Glomerular endothelial cell (primary cell): ENCODE measurements around the gene ARHGAP42. TPM values are rescaled to one million over a fixed set of nuclear protein-coding genes. Genes with fewer than 3 reads are reported as not detected.

Experiments
- DNase-seq: peaks from one replicate; pipeline ENCODE4 v3.0.0-alpha.2; 2011; ENCODE audit warnings: low read depth, low spot score; ENCODE audit errors: extremely low read depth
- total RNA-seq: library from RNA; depleted of rRNA; stranded (reverse); fragments of >200 nt; gene quantifications from 2 replicates; pipeline ENCODE4 v1.2.3, GENCODE V29; 2015

ARHGAP42 gene
- total RNA-seq, 1 donor from 2014 or later, result 11.9 TPM

DNA sequence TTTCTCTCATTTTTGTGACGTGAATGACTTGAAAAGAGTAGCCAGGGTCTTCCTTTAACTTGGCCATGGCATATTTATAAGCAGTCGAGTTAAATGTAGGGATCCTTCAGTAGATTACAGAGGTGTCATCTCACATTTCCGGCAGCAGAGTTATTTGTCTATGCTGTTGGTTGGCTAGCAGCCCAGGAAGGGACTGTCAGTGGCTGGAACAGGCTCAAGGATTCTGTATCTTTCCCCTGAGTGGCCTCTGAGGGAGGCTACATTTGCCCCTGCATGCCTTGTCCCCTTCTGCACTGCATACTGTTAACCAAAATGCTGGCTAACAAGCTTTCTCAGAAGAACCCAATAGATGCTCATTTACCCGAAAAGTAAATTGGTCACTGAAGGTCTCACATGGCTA, 254.9 kb downstream of the ARHGAP42 start:
- DNase-seq, result no peak

DNA sequence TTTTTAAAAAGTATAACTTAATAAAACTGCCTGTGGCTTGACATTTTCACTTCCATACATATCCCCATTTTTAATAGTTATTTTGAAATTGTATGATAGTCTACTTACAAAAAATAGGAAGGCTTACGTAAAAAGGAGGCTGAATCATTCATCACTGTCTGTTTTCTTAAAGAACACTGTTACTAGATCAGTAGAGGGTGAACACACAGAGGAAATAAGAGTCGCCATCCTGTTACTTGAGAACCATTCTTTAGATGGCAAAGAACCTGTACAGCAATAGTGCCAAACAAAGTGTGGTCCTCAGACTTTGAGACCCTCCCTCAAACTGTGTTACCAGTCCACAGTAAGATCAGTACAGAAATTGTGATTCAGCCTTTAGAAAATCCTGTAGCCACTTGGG, 261.8 kb downstream of the ARHGAP42 start:
- no peak for DNase-seq

DNA sequence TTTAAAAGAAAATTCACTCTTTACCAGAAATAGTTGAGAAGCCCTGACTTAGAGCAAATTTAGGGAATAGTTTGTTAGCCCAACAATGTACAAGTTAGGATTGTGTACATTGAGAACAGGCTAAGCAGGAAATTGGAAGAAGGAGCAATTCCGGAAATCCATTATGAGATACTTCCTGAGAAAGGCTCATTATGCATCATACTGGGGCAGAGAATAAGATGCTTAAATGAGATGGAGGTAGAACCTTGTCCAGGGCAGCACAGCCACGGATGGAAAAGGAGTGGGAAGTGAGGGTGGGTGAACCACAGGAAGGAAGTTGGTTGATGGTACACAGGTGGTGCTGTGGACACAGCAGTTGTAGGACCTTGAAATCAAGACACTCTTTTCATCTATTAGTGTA, 262.4 kb downstream of the ARHGAP42 start:
- DNase-seq, result no peak

DNA sequence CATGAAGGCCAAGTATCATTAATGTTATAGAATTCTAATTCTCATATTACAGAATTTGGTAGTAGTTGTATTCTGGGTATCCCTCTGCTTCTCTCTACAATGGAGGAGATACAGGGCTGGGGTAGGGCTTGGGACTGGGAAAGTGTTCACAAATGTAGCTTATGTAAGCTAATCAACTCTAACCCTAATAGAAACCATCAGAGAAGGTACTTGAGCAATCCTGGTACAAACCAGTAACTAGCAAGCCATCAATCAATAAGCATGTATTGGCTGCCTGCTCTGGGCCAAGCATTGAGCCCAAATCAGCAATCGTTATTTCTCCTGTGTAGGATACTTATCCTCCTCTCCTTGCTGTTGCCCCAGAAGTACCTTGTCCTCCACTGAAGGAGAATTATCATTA, 268.2 kb downstream of the ARHGAP42 start:
- no peak for DNase-seq

DNA sequence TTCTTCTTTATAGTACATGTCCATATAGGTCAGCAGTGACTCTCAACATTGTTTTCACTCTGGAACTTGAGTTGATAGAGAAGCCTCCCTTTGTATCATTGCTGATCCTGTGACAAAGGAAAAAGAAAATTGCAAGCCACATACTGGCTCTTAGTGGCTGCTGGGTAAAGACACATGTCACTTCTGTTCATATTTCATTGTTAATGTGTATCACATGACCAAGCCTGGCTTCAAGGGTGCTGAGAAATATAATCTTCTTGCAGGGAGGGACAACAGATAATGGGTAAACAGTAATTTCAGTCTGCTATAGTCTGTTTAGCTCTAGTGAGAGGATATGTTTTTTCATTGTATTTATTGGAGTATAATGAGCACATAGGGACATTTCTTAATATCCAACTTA, 269.3 kb downstream of the ARHGAP42 start:
- DNase-seq, result no peak

DNA sequence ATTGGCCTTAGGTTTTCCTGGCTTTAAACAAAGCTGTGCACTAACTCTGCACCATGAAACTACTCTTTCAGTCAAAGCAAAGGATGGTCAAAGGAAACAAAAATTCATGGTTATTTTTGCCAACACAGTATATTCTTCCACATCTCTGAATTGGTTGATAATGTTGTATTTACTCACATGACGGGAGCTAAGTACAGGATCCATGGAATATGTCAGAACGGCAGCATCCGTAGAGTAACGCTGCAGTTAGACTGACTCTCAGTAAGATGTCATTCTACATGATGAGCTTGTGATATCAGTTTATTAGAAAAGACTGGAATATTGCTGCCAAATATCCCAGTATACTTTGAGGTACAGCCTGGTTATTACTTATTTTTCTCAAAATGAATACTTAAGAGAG, 270.4 kb downstream of the ARHGAP42 start:
- DNase-seq, result no peak

DNA sequence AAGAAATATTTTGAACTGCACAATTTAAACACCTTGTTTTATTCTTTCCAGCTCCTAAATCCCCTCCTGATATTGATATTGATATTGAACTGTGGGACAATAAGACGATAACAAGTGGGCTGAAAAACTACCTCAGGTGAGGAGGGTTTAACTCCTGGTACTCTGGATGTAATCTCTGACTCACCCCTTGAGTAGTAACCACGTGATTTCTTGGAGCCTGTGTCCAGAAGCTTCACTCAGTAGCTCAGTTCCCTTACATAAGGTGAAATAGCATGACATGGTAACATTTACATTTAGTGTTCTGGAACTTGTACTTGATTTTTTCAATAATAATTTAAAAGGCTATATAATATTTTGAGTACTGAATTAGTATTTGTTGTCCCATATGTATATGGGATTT, 274.5 kb downstream of the ARHGAP42 start:
- DNase-seq, result no peak

DNA sequence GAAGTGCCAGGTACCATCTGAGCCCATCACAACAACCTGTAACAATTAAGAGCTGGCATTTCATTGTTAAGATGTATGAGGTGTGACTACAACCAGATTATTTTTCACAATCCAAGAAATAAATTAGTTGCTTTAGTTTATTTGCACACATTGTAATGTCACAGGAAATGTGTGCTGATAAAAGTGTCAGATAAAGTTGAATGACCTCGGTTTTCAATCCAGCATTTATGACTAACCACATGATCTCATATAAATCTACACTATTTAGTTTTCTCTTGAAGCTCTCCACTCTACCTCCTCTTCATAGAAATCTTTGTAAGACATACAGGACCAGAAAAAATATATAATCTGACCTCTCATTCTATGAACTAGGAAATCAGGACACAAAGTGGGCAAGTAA, 276.3 kb downstream of the ARHGAP42 start:
- peak; percentile 58 for DNase-seq

DNA sequence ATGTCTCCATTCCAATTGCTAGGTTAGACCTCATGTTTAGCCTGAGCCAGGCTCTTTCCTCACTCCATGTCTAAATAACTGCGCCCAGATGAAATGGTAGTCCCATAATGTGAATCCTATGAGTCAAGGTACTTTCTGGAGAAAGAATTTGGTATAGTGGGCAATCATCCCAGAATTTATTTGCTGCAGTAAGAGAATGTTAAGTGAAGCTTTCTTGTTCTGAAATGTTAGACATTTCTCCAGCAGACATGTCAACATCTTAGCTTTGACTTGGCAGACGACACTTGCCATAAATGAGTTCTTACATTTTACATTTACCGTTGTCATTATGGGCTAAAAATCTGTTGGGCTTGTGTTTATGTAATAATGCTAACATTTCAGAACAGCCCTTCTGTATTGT, 277.3 kb downstream of the ARHGAP42 start:
- no peak for DNase-seq

DNA sequence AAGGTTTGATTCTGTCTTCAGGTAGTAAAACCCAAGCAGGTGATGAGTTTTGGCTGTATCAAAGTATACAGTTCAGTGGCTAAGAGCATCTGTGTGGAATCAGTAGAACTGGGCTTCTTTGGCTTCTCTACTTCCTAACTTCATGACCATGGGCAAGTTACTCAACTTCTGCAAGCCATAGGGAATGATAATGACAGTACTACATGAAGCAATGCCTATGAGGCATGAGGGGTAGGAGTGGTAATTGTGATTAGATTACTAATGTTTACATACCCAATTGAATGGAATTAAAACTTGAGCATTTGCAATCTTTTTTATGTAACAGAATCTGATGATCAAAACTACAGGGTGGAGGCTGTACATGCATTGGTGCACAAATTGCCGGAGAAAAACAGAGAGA, 278.3 kb downstream of the ARHGAP42 start:
- DNase-seq, result no peak

DNA sequence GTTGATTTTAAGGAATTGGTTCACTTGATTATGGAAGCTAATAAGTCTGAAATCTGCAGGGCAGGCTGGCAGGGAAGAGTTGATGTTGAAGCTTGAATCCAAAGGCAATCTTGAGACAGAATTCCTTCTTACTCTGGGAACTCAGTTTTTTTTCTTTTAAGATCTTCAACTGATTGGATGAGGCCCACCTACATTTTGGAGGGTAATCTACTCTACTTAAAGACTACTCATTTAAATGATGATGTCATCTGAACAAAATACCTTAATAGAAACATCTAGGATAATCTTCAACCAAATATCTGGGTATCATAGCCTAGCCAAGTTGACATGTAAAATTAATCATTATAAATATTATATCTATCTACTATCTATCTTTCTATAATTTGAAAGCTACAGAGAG, 279.3 kb downstream of the ARHGAP42 start:
- DNase-seq, result no peak

DNA sequence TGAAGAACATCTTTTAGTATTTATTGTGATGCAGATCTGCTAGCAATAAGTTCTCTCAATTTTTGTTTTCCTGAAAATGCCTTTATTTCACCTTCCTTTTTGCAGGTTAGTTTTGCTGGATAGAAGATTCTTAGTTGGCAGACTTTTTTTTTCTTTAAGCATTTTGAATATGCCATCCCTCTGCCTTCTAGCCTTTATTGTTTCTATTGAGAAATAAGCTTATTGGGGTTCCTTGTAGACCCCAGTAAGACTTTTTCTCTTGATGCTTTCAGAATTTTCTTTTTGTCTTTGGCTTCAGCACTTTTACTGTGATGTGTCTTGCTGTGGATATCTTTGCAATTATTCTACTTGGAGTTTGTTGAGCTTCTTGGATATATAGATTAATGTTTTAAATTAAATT, 281.9 kb downstream of the ARHGAP42 start:
- DNase-seq, result no peak

DNA sequence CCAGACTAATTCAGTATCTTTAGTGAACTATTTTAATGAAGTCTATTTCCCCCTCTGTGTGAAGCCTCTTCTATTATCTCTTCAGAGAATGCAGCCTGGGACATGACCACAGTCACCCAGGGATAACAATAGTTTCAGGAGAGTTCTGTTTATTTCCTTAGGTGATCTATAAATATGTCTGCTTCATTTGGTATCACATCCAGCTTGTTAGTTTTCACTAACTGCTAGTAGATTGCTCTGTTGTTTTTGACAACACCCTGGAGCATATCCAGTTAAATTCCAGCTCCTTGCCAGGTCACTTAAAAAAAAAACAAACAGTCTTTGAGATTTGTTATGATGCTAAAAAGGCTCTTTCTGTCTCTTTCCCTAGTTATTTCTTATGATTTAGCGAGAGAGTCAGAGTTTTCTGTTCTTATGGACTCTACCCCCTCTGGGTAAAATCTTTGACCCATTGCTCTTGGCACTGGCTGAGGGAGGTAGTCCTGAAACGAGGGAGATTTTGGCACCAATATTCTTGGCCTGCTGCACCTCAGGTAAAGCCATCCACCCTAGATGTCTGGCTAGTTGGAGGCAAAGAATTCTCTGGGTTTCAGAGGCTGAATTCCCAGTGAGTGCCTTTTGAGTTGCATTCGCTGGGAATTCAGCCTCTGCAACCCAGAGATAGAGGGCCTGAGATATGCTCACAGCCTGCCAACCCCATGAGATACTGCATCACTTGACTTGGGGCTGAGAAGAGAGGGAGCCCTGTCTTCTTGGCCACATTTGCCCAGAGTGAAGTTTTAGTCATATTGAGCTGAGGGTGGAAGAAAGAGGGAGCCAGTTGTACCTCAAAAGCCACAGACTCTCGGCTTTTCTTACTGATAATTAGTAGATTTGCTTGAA, 283.4 kb downstream of the ARHGAP42 start:
- no peak for DNase-seq

DNA sequence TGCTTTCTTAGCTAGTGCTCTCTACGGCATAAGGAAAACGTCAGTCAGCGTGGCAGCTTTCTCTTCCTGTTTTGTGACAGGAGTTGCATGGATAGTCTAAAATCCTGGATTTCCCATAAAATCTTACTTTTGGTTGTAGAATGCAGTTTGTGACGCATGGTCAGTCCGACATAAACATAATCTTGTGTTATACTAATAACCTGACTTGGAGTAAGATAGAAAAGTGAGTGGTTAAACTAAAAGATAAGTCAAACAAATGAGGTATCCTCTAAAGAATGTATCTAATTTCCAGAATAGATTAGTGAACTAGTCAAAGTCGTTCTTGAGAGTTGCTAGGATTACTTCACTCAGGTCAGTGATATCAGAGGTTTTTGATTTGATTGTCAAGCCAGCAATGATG, 285.0 kb downstream of the ARHGAP42 start:
- DNase-seq, result no peak

DNA sequence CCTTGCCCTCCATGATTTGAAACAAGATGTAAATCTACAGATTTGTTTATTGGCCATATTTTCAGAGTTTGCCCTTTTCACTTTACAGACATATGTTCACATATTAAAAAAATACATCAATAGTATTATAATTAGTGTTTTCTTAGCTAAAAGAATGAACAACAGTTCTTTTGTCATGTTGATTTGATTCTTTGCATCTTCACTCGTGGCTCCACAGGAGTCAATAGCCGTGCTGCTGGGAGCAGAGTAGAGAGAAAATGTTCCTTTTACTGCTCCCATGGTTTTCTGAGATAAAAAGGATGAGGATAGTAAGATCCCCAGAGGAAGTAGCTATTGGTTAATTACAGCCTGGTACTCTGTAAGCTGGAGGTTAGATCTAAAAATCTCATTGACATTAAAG, 291.4 kb downstream of the ARHGAP42 start:
- no peak for DNase-seq

DNA sequence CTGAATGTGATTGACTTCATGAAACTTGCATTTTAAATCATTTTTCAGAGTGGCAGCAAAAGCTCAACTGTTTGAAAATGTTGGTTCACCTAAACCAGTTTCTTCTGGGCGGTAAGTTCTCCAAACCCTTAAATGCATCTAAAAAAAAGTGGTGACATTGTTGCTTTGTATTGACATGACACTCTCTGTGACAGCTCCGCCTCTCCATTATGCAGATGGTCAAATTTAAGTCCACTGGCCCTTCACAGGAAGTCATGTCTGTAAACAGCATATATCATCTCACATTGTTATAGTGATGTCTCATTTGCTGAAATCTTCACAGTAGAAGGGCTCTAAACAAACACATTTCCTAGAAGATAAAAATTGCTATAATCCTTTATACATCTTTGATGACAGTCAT, 291.9 kb downstream of the ARHGAP42 start:
- DNase-seq, result no peak

DNA sequence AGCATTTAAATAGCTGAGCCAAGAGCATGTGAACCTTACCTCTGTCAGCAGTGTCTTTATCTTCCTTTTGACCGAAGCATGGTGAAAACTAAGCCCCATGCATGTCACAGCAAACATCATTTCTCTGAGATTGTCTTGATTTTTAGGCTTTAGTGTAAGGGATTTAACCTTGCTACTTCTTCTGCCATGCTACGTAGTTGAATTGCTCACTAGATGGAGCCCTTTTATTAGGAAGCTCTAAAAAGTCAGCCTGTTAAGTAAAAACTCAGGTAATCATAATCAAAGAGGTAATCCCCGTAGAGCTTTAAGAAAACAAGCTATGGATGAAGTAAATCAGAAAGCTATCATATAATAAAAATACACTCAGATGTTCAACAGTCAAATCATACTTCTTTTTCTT, 293.1 kb downstream of the ARHGAP42 start:
- no peak for DNase-seq

DNA sequence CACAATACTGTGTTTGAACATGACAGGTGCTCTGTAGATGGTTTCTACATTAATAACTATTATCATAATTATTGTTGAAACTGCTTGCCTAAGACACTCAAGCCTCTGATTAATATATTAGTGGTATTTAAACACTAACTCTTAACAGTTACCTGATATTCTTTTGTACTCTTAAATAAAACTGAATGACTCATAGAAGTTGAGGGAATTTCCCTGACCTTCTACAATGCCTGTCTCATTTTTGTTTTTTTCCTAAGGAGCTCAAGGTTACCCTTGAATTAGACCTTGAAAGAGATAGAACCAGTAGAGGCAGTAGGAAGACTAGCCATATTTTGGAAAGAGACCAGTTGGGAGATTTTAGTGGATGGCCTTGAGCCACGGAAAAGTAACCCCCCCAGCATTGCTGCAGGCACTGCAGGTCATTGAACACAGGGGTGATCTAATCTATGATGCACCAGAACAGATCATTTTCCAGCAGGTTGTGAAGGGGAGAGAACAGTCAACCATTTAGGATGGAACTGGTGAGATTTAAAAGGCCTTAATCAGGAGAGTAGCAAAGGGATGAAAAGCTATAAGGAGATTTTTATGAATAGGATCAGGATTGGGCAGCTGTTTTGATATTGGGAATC, 294.2 kb downstream of the ARHGAP42 start:
- no peak for DNase-seq

DNA sequence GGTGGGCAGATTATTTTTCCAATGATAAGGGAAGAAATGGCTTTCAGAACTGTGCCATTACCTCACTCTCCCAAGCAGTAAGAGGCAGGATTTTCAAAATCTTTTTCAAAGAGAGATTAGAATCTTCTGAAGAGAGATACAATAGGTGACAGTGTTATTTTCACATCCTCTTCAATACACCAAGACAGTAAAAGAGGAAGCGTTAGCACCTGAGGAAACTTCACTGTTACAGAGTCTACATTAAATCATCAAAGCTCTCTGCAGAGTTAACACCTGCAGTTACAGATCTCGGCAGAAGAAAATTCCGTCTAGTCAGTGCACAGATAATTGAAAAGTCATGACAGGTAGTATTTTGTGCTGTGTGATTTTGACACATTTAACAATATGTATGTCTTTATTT, 297.6 kb downstream of the ARHGAP42 start:
- no peak for DNase-seq

DNA sequence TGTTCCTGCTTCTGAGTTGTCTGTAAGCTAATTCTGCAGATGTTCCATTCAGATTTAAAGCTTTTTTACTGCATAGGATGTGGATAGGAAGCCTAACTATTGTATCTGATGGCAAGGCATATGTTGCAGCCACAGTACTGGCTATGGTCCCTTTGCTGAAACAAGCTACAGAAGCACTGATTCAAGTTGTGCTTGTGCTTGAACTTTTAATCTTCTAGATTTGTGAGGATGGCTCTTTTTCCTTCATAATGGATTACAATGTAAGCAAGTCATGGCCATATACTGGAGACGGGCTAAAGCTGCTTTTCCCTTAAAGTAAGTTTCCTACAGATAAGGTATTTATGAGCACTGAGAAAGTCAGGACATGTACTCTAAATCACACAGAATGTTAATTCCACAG, 303.8 kb downstream of the ARHGAP42 start:
- DNase-seq, result no peak

DNA sequence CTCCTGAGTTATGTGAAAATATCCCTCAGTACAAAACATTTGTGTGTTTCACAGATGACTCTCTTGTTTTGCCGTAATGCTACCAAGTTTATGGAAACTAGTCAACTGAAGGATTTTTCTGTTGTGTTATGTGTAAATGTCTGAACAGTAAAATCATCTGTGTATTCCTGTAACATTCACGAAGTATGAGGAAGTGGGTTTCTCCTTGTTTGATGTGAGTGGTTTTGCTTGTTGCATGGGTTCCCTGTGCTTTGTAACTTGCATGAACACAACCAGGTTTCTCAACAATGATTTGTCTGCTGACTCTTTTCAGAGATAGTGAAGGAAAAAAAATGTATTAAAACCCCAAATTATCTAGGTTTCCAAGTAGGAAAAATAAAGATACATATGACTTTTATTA, 304.5 kb downstream of the ARHGAP42 start:
- DNase-seq, result no peak

DNA sequence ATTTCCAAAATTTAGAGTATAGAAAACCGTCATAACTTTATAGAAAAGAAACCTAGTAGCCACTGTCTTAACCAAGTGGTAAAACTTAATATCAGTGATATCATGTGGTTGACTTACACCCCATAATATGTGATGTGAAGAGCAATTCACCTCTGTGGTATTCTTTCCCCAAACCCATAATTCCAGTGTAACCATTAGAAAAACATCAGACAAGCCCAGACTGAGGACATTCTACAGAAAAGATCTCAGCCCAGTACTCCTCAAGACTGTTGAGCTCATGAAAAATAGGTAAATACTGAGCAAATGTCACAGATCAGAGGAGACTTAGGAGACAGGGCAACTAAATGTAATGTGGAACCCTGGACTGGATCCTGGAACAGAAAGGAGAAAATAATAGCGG, 307.9 kb downstream of the ARHGAP42 start:
- DNase-seq, result no peak
